Stimulated activated CD8-positive, alpha-beta memory T cell treated with anti-CD3 and anti-CD28 coated beads, Interleukin-7, amount 100 ng/mL, for 24 hours (primary cell): ENCODE measurements around the gene EPX.

ENCODE experiments used
- DNase-seq: peaks from one replicate; pipeline ENCODE4 v3.0.0-alpha.2; 2020; ENCODE audit warnings: low read depth

The EPX gene

GRCh38 chr17:58227733-58228132 lies 35.2 kb downstream of the EPX start:
- DNase-seq, result no peak

GRCh38 chr17:58228679-58229078 lies 36.2 kb downstream of the EPX start:
- no peak for DNase-seq

GRCh38 chr17:58229384-58229783 lies 36.9 kb downstream of the EPX start:
- DNase-seq, result no peak

DNA sequence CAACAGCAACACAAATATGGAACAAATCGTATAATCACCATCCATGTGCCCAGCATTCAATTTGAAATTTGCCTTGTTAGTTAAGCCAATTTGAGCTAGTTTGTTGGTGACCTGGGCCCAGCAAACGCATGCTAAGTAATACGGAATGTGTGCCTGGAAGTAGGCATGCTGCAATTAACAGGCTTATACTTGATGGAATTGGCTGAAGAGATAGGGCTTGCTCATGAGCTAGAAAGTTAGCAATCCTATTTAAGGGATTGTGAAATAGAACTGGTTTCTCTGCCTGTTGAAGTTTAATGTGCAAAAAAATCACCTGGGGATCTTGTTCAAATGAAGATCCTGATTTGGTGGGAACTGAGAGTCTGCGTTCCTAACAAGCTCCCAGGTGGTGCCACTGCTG lies 37.4 kb downstream of the EPX start:
- DNase-seq, result no peak

GRCh38 chr17:58231641-58232040 lies 39.1 kb downstream of the EPX start:
- DNase-seq, result no peak

DNA sequence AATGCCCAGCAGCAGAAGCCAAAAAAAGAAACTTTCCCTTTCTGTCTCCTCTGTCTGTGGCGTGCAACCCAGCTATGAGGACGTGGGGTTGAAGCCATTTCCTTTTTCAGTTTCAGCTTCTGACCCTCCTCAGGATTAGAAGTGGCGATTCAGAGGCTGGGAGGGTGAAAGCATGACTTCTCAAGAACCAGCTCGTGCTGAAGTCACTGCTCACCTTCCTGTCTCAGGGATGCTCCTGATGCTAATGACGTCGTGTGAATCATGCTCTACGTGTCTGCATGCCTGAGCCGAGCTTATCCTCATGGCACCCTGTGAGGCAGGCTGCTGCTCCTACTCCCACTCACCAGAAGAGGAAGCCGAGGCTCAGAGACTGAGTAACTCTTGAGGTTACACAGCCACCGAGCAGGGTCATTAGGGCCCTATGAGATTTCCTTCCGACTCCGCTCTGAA lies 40.2 kb downstream of the EPX start:
- no peak for DNase-seq

- no peak for DNase-seq
These were observed 41.0 kb downstream of the EPX start for GRCh38 chr17:58233543-58233942.

DNA sequence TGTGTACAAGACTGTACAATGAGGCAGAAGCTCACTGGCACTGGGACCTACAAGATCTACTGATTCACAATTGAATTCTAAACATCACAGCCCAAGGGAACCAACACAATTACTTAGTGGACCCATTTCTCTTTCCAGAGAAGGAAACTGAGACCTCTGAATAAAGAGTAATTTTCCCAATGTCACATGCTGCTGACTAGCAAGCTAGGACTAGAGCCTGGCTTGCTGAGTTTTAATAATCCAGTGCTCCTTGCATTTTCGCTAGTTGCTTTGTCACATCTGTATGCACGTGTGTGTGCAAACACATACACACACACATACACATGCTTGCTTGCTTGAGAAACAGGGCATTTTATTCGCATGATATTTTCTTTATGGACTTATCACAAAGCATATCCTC lies 42.0 kb downstream of the EPX start:
- no peak for DNase-seq

GRCh38 chr17:58235821-58236220 lies 43.3 kb downstream of the EPX start:
- DNase-seq, result no peak

- DNase-seq, result no peak
These were observed 43.9 kb downstream of the EPX start for GRCh38 chr17:58236394-58236793.

DNA sequence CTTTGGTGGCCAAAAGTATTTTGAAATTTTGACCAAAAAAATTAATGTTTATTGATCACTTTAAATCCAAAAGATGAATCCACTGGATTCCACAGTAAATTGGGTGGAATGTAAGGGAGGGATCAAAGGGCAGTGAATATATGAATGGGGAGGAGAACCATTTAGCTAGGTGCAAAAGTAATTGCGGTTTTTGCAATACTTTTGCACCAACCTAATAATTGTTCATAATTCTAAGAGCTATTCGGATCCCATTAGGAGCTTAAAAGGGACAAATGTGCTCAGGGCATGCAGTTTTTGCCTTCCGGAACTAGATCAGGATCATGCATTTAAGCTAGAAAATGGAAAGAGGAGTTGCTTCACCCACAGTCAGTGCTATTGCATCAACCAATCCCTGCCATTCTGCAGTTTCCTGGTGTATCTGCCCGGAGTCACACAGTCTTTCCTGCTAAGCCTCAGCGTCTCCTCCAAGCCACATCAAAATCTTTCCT lies 45.7 kb downstream of the EPX start, which contains the start of gene LPO:
Gene LPO (plus strand): TSS at position 438 of the 488 bp plus-strand sequence. CDS start 4,396 bp downstream, outside the sequence.
- no peak for DNase-seq

GRCh38 chr17:58239987-58240386 lies 47.5 kb downstream of the EPX start:
- DNase-seq, result no peak

GRCh38 chr17:58242171-58242784 lies 49.8 kb downstream of the EPX start:
- no peak for DNase-seq

DNA sequence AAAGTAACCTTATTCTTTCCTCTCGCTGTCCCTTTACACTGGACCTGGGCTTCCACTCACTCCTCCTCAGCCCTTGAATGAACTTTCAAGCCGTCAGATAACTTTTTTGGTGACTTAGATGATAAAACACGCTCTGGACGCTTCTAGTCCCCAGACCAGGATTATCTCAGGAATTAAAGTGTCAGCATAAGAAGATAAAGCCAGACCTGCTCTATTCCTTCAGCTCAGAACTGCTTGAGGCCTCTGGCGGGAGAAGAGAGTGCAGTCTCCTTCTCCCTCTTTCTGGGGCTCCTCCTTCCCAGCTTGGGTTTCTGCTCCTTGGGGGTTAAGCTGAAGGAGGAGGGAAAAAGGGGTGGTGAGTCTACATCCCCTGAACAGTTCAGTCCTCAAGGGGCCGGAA lies 52.4 kb downstream of the EPX start:
- no peak for DNase-seq

DNA sequence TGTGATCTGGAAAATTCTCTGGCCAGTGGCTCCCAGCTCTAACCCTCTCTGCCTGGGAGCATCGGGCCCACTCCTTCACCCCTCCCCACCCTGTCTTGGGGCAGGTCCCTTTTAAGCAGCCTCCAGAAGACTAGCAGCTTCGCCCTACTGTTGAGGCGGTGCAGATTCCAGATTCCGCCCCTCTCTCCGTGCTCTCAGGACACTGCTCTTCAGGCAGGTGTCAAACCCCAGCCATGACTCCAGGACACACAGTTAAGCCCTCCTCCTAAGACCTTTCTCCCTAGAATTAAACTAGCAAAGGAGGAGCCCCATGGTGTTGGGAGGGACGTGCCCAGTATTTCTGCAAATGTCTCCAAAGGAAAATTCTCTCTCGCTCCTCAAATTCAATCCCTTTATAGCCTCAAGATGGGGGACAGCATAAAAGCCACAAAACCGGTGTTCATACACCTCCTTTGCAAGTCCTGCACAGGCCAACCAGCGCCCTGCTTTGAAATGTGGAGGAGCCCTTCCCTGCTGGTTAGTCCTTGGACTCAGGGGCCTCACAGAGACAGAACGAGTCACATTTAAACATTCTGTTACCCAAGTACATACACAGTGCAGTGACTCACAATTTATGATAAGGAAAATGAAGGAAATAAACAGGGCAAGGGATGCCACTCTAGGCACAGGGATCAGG lies 53.0 kb downstream of the EPX start:
- no peak for DNase-seq

- DNase-seq, result no peak
These were observed 53.7 kb downstream of the EPX start for GRCh38 chr17:58246104-58246740.

- no peak for DNase-seq
These were observed 54.3 kb downstream of the EPX start for GRCh38 chr17:58246781-58247180.

- no peak for DNase-seq
These were observed 55.2 kb downstream of the EPX start for GRCh38 chr17:58247511-58248363.

DNA sequence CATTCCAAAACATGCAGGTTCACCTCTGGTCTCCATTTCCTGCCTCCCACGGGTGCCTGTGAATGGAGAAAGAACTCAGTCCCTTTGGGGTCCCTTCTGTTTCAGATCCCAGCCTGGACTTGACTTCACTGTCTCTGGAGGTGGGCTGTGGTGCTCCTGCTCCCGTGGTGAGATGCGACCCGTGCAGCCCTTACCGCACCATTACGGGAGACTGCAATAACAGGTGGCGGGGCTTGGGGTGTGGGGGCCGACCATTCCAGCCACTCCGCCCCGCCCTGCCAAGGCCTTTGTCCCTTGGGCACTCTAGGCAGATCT lies 56.4 kb downstream of the EPX start:
- no peak for DNase-seq

GRCh38 chr17:58249270-58250133 lies 57.0 kb downstream of the EPX start:
- peak; percentile 58 for DNase-seq

GRCh38 chr17:58250344-58251011 lies 58.0 kb downstream of the EPX start:
- no peak for DNase-seq
